ENCODE data around the gene ALG14.

GRCh38 chr1:95097426-95097825 is 24.7 kb upstream of the ALG14 start:
- TF ChIP-seq, protein P1, sequence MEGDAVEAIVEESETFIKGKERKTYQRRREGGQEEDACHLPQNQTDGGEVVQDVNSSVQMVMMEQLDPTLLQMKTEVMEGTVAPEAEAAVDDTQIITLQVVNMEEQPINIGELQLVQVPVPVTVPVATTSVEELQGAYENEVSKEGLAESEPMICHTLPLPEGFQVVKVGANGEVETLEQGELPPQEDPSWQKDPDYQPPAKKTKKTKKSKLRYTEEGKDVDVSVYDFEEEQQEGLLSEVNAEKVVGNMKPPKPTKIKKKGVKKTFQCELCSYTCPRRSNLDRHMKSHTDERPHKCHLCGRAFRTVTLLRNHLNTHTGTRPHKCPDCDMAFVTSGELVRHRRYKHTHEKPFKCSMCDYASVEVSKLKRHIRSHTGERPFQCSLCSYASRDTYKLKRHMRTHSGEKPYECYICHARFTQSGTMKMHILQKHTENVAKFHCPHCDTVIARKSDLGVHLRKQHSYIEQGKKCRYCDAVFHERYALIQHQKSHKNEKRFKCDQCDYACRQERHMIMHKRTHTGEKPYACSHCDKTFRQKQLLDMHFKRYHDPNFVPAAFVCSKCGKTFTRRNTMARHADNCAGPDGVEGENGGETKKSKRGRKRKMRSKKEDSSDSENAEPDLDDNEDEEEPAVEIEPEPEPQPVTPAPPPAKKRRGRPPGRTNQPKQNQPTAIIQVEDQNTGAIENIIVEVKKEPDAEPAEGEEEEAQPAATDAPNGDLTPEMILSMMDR (IDR thresholded peaks at IDR 0.05): no peak
- no peak for TF ChIP-seq POLR2A (IDR thresholded peaks at IDR 0.05)

All from lower leg skin (tissue), 3 donors.